Kidney (tissue), 14 donors: ENCODE results near the gene TGFBR2. TPM values are rescaled to one million over a fixed set of nuclear protein-coding genes. Genes with fewer than 3 reads are reported as not detected.

Source experiments
- DNase-seq, 5 donors: peaks; one replicate each; pipeline ENCODE4 v3.0.0-alpha.2; 2013 to 2020
- FAIRE-seq: peaks from 2 replicates; lab custom pipeline; 2012; peaks lifted over from hg19 to GRCh38; lab: Jason Lieb, UNC
- H3K27ac ChIP-seq, 2 donors: one replicate each; pipeline ENCODE4 v1.7.0; 2013; ENCODE audit warnings: low read depth in 2 of 2, low read length in 2 of 2, inconsistent platforms in 1 of 2
- H3K27me3 ChIP-seq: one replicate; pipeline ENCODE4 v1.7.1; 2013; ENCODE audit warnings: low read length, inconsistent platforms; ENCODE audit not compliant: control insufficient read depth, insufficient read depth
- H3K36me3 ChIP-seq, 3 donors: one replicate each; pipeline versions ENCODE4 v1.7.0 to v1.7.1; 2013; ENCODE audit warnings: low read length in 3 of 3, control low read depth in 1 of 3, inconsistent platforms in 1 of 3; ENCODE audit not compliant: insufficient read depth in 3 of 3, control insufficient read depth in 2 of 3
- H3K4me1 ChIP-seq, 3 donors: one replicate each; pipeline versions ENCODE4 v1.7.0 to v1.7.1; 2013; ENCODE audit warnings: low read length in 3 of 3, inconsistent platforms in 1 of 3, low read depth in 1 of 3; ENCODE audit not compliant: control insufficient read depth in 2 of 3, insufficient read depth in 2 of 3
- H3K4me3 ChIP-seq, 3 donors: one replicate each; pipeline versions ENCODE4 v1.7.0 to v1.8.1; 2013; ENCODE audit warnings: low read length in 3 of 3, control low read depth in 1 of 3, inconsistent platforms in 1 of 3
- H3K9ac ChIP-seq, 3 donors: one replicate each; pipeline versions ENCODE4 v1.7.0 to v1.7.1; 2013; ENCODE audit warnings: low read length in 3 of 3, control low read depth in 1 of 3, inconsistent platforms in 1 of 3
- H3K9me3 ChIP-seq, 3 donors: one replicate each; pipeline versions ENCODE4 v1.7.0 to v1.7.1; 2013; ENCODE audit warnings: low read length in 3 of 3, control low read depth in 1 of 3, inconsistent platforms in 1 of 3; ENCODE audit not compliant: control insufficient read depth in 2 of 3, insufficient read depth in 1 of 3
- intact Hi-C: fragments of 100-400 bp; cut with DNase I; formaldehyde crosslinking; loops from one replicate; pipeline ENCODE4 v1.11.1; 2022
- polyA plus RNA-seq: library from polyadenylated mRNA; stranded (reverse); fragments of 350-450 nt; fragmentation: Illumina TruSeq; extraction: RNeasy Lipid Tissue Mini Kit (QIAGEN cat#74804); gene quantifications from one replicate; pipeline ENCODE4 v1.2.3, GENCODE V29; 2014; ENCODE audit warnings: low read depth, low replicate concordance; ENCODE audit not compliant: insufficient read depth
- total RNA-seq: library from RNA; stranded (reverse); fragmentation: NEBNext Ultra II Directional; extraction: Animal tissue kit (Norgen Biotek cat#: 25700); gene quantifications from one replicate; pipeline ENCODE4 v1.2.1, GENCODE V29; 2021
- TF ChIP-seq, protein P1 (sequence below): IDR thresholded peaks from 3 replicates; pipeline ENCODE4 v1.5.1; 2012; ENCODE audit warnings: mild to moderate bottlenecking, moderate library complexity, borderline replicate concordance; ENCODE audit not compliant: insufficient read depth; ENCODE audit errors: extremely low read depth
- donor health status: control.
- donor health status: control.
- donor health status: control.
- donor health status: control.
- donor health status: control.
- donor health status: DM: yes; HTN: yes; CAD: no.
- donor health status: Normal renal cell carcinoma (clear cell type).

The TGFBR2 gene
- total and polyA plus RNA-seq, 2 donors from 2014 or later = 81.8 to 243 TPM

DNA sequence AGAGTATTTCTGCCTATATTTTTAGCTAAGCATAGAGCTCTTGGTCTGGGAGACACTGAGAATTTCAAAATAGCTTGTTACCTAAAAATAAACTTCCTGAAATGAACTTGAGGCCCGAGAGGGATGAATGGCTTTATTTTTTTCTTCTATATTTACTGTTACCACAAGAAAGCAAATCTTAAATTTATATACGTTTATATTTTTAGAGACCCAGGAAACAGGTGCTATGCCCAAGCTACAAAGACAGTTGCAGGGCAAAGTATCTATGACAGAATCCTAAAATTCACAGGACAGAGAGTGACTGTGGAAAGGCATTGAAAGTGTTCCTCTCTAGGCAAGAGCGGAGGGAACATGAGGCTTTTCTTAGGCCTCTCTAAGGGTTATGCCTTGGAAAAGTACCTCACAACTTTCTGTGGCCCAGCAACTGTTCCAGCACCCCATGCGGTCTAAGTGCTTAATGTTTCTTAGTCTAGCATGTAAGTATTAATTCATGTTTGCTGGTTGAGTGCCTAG lies 36.5 kb downstream of the TGFBR2 start:
- no peak for FAIRE-seq
- no peaks in the 10 kb centered on the region for H3K9me3 ChIP-seq
- TF ChIP-seq, protein P1, sequence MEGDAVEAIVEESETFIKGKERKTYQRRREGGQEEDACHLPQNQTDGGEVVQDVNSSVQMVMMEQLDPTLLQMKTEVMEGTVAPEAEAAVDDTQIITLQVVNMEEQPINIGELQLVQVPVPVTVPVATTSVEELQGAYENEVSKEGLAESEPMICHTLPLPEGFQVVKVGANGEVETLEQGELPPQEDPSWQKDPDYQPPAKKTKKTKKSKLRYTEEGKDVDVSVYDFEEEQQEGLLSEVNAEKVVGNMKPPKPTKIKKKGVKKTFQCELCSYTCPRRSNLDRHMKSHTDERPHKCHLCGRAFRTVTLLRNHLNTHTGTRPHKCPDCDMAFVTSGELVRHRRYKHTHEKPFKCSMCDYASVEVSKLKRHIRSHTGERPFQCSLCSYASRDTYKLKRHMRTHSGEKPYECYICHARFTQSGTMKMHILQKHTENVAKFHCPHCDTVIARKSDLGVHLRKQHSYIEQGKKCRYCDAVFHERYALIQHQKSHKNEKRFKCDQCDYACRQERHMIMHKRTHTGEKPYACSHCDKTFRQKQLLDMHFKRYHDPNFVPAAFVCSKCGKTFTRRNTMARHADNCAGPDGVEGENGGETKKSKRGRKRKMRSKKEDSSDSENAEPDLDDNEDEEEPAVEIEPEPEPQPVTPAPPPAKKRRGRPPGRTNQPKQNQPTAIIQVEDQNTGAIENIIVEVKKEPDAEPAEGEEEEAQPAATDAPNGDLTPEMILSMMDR = no peak

DNA sequence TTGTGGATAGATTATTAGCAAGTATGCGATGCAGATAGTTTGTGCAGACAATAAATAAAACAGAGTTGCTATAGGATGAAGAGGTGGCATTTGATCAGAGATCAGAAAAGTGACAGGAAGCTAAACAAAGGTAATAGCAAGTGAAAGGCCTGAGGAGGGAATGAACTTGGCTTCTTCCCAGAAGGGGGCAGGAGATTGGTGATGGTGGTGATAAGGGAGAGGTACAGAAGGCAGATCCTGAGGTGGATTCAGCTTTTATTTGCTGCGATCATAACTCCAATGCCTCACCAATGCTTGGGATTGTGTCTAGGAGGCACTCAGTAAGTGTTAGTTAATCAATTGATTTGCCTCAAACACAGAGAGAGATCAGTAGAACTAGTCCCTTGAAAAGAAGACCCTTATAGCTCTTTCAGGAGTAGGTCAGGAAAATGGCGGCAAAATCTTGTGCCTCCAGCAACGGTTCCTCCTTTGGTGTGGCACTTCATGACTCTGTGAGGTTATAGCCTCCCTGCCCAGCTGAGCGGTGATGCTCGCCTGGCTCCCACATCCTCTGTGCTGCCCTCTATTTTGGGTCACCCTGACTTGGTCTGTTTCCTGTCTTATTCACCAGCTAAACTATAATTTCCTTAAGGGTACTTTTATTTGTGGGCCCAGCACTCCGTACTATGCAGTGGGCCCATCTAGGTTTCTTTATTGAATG lies 37.5 kb downstream of the TGFBR2 start:
- Histone ChIP-seq H3K4me3 (no peak overlapping the region), H3K27me3 (no peaks in the 10 kb centered on the region), H3K36me3 (peaks cover 9 to 34% (median 18%) of the 10 kb centered on the region in 3 donors), H3K27ac (peak overlapping the region; percentile 35 to 78), H3K4me1 (peaks cover under 1 to 30% (median 29%) of the 10 kb centered on the region in 3 donors), H3K9ac (no peak overlapping the region), H3K9me3 (no peaks in the 10 kb centered on the region)
- DNase-seq = peak in 1 of 5 donors; percentile 66
- intact Hi-C loops = no loop called here
- TF ChIP-seq, protein P1 = no peak
- no peak for FAIRE-seq

More for the DNA sequence above, 36.5 kb downstream of the TGFBR2 start:
- Histone ChIP-seq H3K4me1 (peaks cover 0 to 24% (median 22%) of the 10 kb centered on the region in 3 donors), H3K27ac (peak overlapping the region in 1 of 2 donors; percentile 40), H3K27me3 (no peaks in the 10 kb centered on the region), H3K4me3 (no peak overlapping the region), H3K9ac (no peak overlapping the region), H3K36me3 (peaks cover 6 to 28% (median 11%) of the 10 kb centered on the region in 3 donors)
- no peak for DNase-seq
- intact Hi-C loops = no loop called here

DNA sequence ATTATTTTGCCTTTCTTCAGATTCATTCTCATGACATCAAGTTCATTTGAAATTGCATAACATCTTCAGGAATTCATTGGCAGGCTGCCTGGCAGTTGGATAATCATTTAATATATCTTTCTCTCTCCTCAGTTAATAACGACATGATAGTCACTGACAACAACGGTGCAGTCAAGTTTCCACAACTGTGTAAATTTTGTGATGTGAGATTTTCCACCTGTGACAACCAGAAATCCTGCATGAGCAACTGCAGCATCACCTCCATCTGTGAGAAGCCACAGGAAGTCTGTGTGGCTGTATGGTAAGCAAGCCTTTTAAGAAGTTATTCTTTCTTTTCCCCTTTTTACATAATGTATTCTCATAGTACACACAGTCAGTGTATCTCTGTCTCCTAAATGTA lies 38.2 kb downstream of the TGFBR2 start:
- no peak for DNase-seq
- Histone ChIP-seq H3K36me3 (peaks cover 9 to 35% (median 18%) of the 10 kb centered on the region in 3 donors), H3K27ac (peak overlapping the region; percentile 35 to 78)

More for the DNA sequence above, 38.2 kb downstream of the TGFBR2 start:
- H3K4me3 ChIP-seq = no peak overlapping the region
- H3K27me3 ChIP-seq = no peaks in the 10 kb centered on the region
- FAIRE-seq = peak; percentile 76
- no peak overlapping the region for H3K9ac ChIP-seq
- intact Hi-C loops = no loop called here
- peaks cover 4 to 36% (median 32%) of the 10 kb centered on the region in 3 donors for H3K4me1 ChIP-seq
- H3K9me3 ChIP-seq = no peaks in the 10 kb centered on the region
- TF ChIP-seq, protein P1 = no peak
